ENCODE measurements around the gene PERM1. TPM values are rescaled to one million over a fixed set of nuclear protein-coding genes. Genes with fewer than 3 reads are reported as not detected.
A peak's percentile ranks its signal among the peaks of the same experiment; 100 is the strongest.

PERM1 gene
- total and polyA plus RNA-seq, 2 of the 8 experiments (the other 6 are each of a cell fraction or from before 2014, with no cell fraction given), result not detected

- peak; percentile 100 for TF ChIP-seq TEAD4 (IDR thresholded peaks at IDR 0.05; ENCODE audit: low read depth, low read length)
Observed at GRCh38 chr1:1024771-1025699, 43.1 kb upstream of the PERM1 start (continued).
